Measurements from ENCODE around the gene CAPZA1. TPM values are rescaled to one million over a fixed set of nuclear protein-coding genes. Genes with fewer than 3 reads are reported as not detected.

Gene CAPZA1
- polyA plus RNA-seq, 1 donor from 2014 or later: 82.2 TPM

GRCh38 chr1:112689196-112689841, 69.7 kb downstream of the CAPZA1 start:
- no peak overlapping the region for H3K9ac ChIP-seq (ENCODE audit: low read length)
- no peaks in the 10 kb centered on the region for H3K9me3 ChIP-seq (ENCODE audit: low read length)
- H3K4me3 ChIP-seq (ENCODE audit: low read length): no peak overlapping the region
- no peaks in the 10 kb centered on the region for H3K36me3 ChIP-seq (ENCODE audit: insufficient read depth, low read length)
- no peaks in the 10 kb centered on the region for H4K20me1 ChIP-seq (ENCODE audit: insufficient read depth)
- H3K79me2 ChIP-seq (replicated peaks; ENCODE audit: insufficient read depth, low read length): no peaks in the 10 kb centered on the region
- H3F3A ChIP-seq (ENCODE audit: insufficient read depth, low read length, poor library complexity, severe bottlenecking): no peaks in the 10 kb centered on the region
- H2AFZ ChIP-seq (ENCODE audit: low read depth, low read length): no peak overlapping the region
- no peak overlapping the region for H3K4me2 ChIP-seq (ENCODE audit: low read length)
- H3K27me3 ChIP-seq (ENCODE audit: insufficient read depth, low read depth, low read length): no peaks in the 10 kb centered on the region
- no peaks in the 10 kb centered on the region for H3K9me2 ChIP-seq (ENCODE audit: insufficient read depth, low read length)
- TF ChIP-seq MXI1 (conservative IDR thresholded peaks at IDR 0.05; ENCODE audit: poor library complexity, severe bottlenecking) (no peak), SMC3 (conservative IDR thresholded peaks at IDR 0.05; ENCODE audit: poor library complexity) (no peak), POLR2AphosphoS5 (IDR thresholded peaks at IDR 0.05) (no peak), EZH2 (IDR thresholded peaks at IDR 0.05; ENCODE audit: borderline replicate concordance, insufficient read depth, low read length, poor library complexity, severe bottlenecking) (no peak), EP300 (conservative IDR thresholded peaks at IDR 0.05; ENCODE audit: poor library complexity, severe bottlenecking) (no peak), TAF1 (IDR thresholded peaks at IDR 0.05; ENCODE audit: low read depth) (no peak), CTCF (IDR thresholded peaks at IDR 0.05; ENCODE audit: poor library complexity, severe bottlenecking) (no peak), REST (IDR thresholded peaks at IDR 0.05; ENCODE audit: borderline replicate concordance) (no peak), RAD21 (conservative IDR thresholded peaks at IDR 0.05) (no peak)
- H3K27ac ChIP-seq (ENCODE audit: low read length): no peak overlapping the region

- Histone ChIP-seq H3K4me3 (ENCODE audit: low read length) (no peak overlapping the region), H3K36me3 (ENCODE audit: insufficient read depth, low read length) (no peaks in the 10 kb centered on the region), H3K9me2 (ENCODE audit: insufficient read depth, low read length) (no peaks in the 10 kb centered on the region), H3K27ac (ENCODE audit: low read length) (no peak overlapping the region), H4K20me1 (ENCODE audit: insufficient read depth) (no peaks in the 10 kb centered on the region), H3K27me3 (ENCODE audit: insufficient read depth, low read depth, low read length) (no peaks in the 10 kb centered on the region), H3F3A (ENCODE audit: insufficient read depth, low read length, poor library complexity, severe bottlenecking) (no peaks in the 10 kb centered on the region), H2AFZ (ENCODE audit: low read depth, low read length) (no peak overlapping the region), H3K9me3 (ENCODE audit: low read length) (no peaks in the 10 kb centered on the region), H3K9ac (ENCODE audit: low read length) (no peak overlapping the region), H3K4me2 (ENCODE audit: low read length) (no peak overlapping the region), H3K79me2 (replicated peaks; ENCODE audit: insufficient read depth, low read length) (no peaks in the 10 kb centered on the region)
- TF ChIP-seq MXI1 (conservative IDR thresholded peaks at IDR 0.05; ENCODE audit: poor library complexity, severe bottlenecking): no peak
- no peak for TF ChIP-seq CTCF (IDR thresholded peaks at IDR 0.05; ENCODE audit: poor library complexity, severe bottlenecking)
- TF ChIP-seq POLR2AphosphoS5 (IDR thresholded peaks at IDR 0.05): no peak
- no peak for TF ChIP-seq SMC3 (conservative IDR thresholded peaks at IDR 0.05; ENCODE audit: poor library complexity)
- TF ChIP-seq TAF1 (IDR thresholded peaks at IDR 0.05; ENCODE audit: low read depth): no peak
- no peak for TF ChIP-seq EZH2 (IDR thresholded peaks at IDR 0.05; ENCODE audit: borderline replicate concordance, insufficient read depth, low read length, poor library complexity, severe bottlenecking)
- no peak for TF ChIP-seq RAD21 (conservative IDR thresholded peaks at IDR 0.05)
- no peak for TF ChIP-seq REST (IDR thresholded peaks at IDR 0.05; ENCODE audit: borderline replicate concordance)
- no peak for TF ChIP-seq EP300 (conservative IDR thresholded peaks at IDR 0.05; ENCODE audit: poor library complexity, severe bottlenecking)
Observed at GRCh38 chr1:112689842-112690237, 70.2 kb downstream of the CAPZA1 start.

All from neural cell (in vitro differentiated cells).